Keratinocyte (primary cell): Measurements from ENCODE around the gene BHMT2. TPM values are rescaled to one million over a fixed set of nuclear protein-coding genes. Genes with fewer than 3 reads are reported as not detected.
A peak's percentile ranks its signal among the peaks of the same experiment; 100 is the strongest.

Experiments used
- DNase-seq: peaks from one replicate; pipeline ENCODE4 v3.0.0-alpha.2; 2011; ENCODE audit warnings: low read depth, missing footprints, low spot score
- FAIRE-seq: peaks from 2 replicates; lab custom pipeline; 2011; peaks lifted over from hg19 to GRCh38; lab: Jason Lieb, UNC
- H2AFZ ChIP-seq: 2 replicates; pipeline ENCODE4 v1.6.0; 2012; ENCODE audit warnings: low read length, control low read depth, inconsistent platforms; ENCODE audit not compliant: control insufficient read depth
- H3K27ac ChIP-seq: 2 replicates; pipeline ENCODE4 v1.5.1; 2011; ENCODE audit warnings: low read length; ENCODE audit not compliant: control insufficient read depth, insufficient read depth
- H3K27me3 ChIP-seq: 3 replicates; pipeline ENCODE4 v1.6.0; 2011; ENCODE audit warnings: low read length; ENCODE audit not compliant: control insufficient read depth, insufficient read depth; ENCODE audit errors: extremely low read depth
- H3K36me3 ChIP-seq, 2 experiments: 2 replicates in 1 of 2; 3 replicates in 1 of 2; pipeline ENCODE4 v1.5.1; 2011; ENCODE audit warnings: low read length in 2 of 2, mild to moderate bottlenecking in 1 of 2; ENCODE audit not compliant: control insufficient read depth in 2 of 2, insufficient read depth in 2 of 2; ENCODE audit errors: extremely low read depth in 1 of 2
- H3K4me1 ChIP-seq: 3 replicates; pipeline ENCODE4 v1.5.1; 2011; ENCODE audit warnings: low read length; ENCODE audit not compliant: control insufficient read depth, insufficient read depth; ENCODE audit errors: extremely low read depth
- H3K4me2 ChIP-seq: 3 replicates; pipeline ENCODE4 v1.6.0; 2011; ENCODE audit warnings: low read depth, low read length; ENCODE audit not compliant: control insufficient read depth, insufficient read depth; ENCODE audit errors: extremely low read depth
- H3K4me3 ChIP-seq, 3 experiments: fragments of 200-600 bp in 1 of 3; sonication (generic) in 1 of 3; 2 replicates in 2 of 3; 3 replicates in 1 of 3; pipeline ENCODE4 v1.5.1; 2011 to 2016; ENCODE audit warnings: low read length in 3 of 3, mild to moderate bottlenecking in 3 of 3, control low read depth in 2 of 3, inconsistent platforms in 1 of 3, low read depth in 1 of 3, mixed read lengths in 1 of 3, mixed run types in 1 of 3, moderate library complexity in 1 of 3; ENCODE audit not compliant: control insufficient read depth in 2 of 3, insufficient read depth in 2 of 3; ENCODE audit errors: extremely low read depth in 1 of 3
- H3K79me2 ChIP-seq: 2 replicates; pipeline ENCODE4 v1.6.0; 2012; ENCODE audit warnings: low read length; ENCODE audit not compliant: control insufficient read depth, insufficient read depth
- H3K9ac ChIP-seq: 3 replicates; pipeline ENCODE4 v1.6.0; 2011; ENCODE audit warnings: low read length; ENCODE audit not compliant: control insufficient read depth, insufficient read depth; ENCODE audit errors: extremely low read depth
- H3K9me1 ChIP-seq: 3 replicates; pipeline ENCODE4 v1.6.0; 2011; ENCODE audit warnings: low read length; ENCODE audit not compliant: control insufficient read depth, insufficient read depth; ENCODE audit errors: extremely low read depth
- H3K9me3 ChIP-seq: 2 replicates; pipeline ENCODE4 v1.5.1; 2012; ENCODE audit warnings: low read depth, low read length; ENCODE audit not compliant: control insufficient read depth
- H4K20me1 ChIP-seq: 3 replicates; pipeline ENCODE4 v1.6.0; 2011; ENCODE audit warnings: low read length; ENCODE audit not compliant: control insufficient read depth, insufficient read depth; ENCODE audit errors: extremely low read depth
- EZH2 ChIP-seq: IDR thresholded peaks from one replicate; pipeline ENCODE4 v1.6.1; 2012; ENCODE audit warnings: inconsistent platforms, mild to moderate bottlenecking, low read length, moderate library complexity
- dilution Hi-C: fragments of 300-500 bp; cut with MboI; formaldehyde crosslinking; loops from one replicate; pipeline ENCODE4 v1.7.0; 2020; ENCODE audit warnings: low sequenced_read_pairs; ENCODE audit not compliant: extremely low pct_ligation_motif_present
- polyA plus RNA-seq, 5 experiments: library from polyadenylated mRNA; depleted of rRNA in 3 of 5; stranded (reverse) in 3 of 5; stranded (forward) in 1 of 5; unstranded in 1 of 5; fragments of >200 nt; gene quantifications; 1 replicate in 1 of 5; 2 replicates in 3 of 5; 3 replicates in 1 of 5; pipeline versions ENCODE4 v1.2.1 to v1.2.3, GENCODE V29; 2011 to 2012; ENCODE audit warnings: missing spikeins in 2 of 5, low read depth in 1 of 5, low replicate concordance in 1 of 5
- TF ChIP-seq, protein P1 (sequence below), 3 experiments: IDR thresholded peaks in 1 of 3; conservative IDR thresholded peaks in 1 of 3; optimal IDR thresholded peaks in 1 of 3; 2 replicates in 2 of 3; 3 replicates in 1 of 3; pipeline versions ENCODE3 to v1.5.1; 2011; ENCODE audit warnings: low read length in 3 of 3, mild to moderate bottlenecking in 3 of 3, moderate library complexity in 2 of 3, control low read depth in 1 of 3, inconsistent platforms in 1 of 3; ENCODE audit not compliant: insufficient read depth in 2 of 3; ENCODE audit errors: extremely low read depth in 1 of 3

Gene BHMT2
- polyA plus RNA-seq, 1 donor (not counting 4 experiments of a cell fraction or from before 2014, with no cell fraction given): not detected

DNA sequence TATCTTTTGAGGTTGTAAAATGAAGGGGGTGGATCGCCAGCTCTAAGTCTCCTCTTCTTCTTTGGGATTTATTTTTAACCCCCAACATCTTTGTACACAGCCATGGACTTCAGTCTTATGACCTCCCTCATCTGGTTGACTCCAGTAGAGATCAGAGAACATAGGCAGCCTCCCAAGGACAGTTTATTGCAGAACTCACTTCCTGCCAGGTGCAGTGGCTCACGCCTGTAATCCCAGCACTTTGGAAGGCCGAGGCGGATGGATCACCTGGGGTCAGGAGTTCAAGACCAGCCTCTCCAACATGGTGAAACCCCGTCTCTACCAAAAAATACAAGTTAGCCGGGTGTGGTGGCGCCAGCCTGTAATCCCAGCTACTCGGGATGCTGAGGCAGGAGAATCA lies 39.2 kb downstream of the BHMT2 start:
- no peak for FAIRE-seq
- no peaks in the 10 kb centered on the region for H4K20me1 ChIP-seq

DNA sequence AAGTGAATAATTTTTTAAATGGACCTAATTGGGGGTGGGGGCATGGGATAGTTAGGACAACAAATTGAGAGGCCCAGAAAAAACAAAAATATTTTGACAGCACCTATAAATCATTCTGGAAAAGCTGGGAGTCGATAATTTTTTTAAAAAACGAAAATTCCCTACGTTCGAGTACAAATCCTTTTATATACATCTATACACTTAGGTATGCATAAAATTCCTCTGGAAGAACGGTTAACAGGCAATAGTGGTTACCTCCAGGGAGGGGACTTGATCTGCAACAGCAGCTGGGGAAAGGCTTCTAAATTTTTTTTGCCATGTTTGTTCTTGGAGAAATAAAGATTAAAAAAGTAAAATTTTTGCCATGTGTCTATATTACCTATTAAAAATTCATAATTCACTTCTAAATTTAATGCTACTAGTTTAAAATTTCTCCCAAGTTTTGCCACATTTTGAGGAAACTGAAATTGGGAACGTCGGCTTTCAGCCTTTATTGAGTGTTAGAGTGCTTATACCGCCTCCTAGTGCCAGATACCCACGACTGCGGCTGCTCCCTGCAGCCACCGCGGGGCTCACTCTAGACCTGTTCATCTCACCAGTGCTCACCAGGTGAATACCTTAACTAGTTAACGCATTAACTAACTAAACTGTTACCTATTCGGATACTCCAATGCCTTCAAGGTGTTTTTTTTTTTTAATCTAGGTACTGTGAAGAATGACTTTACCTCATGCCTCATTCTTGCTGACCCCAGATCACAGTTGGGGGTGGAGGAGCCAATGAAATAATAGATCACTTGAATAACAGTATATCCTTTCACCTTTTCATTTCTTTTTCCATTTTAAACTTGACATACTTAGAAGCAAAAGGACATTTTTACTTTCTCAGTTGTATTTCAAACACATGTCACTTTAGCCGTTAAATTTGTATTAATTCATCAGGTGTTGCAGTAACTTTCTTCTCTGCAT lies 40.2 kb downstream of the BHMT2 start:
- no peak for DNase-seq

More for the DNA sequence above, 39.2 kb downstream of the BHMT2 start:
- Histone ChIP-seq H3K36me3 (no peaks in the 10 kb centered on the region), H2AFZ (no peak overlapping the region), H3K9me1 (no peaks in the 10 kb centered on the region), H3K9ac (no peak overlapping the region), H3K4me2 (no peak overlapping the region), H3K27ac (no peak overlapping the region), H3K9me3 (no peaks in the 10 kb centered on the region), H3K27me3 (peaks cover 32% of the 10 kb centered on the region), H3K79me2 (no peaks in the 10 kb centered on the region), H3K4me3 (no peak overlapping the region), H3K4me1 (no peaks in the 10 kb centered on the region)
- no peak for TF ChIP-seq EZH2
- TF ChIP-seq, protein P1, sequence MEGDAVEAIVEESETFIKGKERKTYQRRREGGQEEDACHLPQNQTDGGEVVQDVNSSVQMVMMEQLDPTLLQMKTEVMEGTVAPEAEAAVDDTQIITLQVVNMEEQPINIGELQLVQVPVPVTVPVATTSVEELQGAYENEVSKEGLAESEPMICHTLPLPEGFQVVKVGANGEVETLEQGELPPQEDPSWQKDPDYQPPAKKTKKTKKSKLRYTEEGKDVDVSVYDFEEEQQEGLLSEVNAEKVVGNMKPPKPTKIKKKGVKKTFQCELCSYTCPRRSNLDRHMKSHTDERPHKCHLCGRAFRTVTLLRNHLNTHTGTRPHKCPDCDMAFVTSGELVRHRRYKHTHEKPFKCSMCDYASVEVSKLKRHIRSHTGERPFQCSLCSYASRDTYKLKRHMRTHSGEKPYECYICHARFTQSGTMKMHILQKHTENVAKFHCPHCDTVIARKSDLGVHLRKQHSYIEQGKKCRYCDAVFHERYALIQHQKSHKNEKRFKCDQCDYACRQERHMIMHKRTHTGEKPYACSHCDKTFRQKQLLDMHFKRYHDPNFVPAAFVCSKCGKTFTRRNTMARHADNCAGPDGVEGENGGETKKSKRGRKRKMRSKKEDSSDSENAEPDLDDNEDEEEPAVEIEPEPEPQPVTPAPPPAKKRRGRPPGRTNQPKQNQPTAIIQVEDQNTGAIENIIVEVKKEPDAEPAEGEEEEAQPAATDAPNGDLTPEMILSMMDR (optimal IDR thresholded peaks at IDR 0.05 in 1 of 3, IDR thresholded peaks at IDR 0.05 in 1 of 3, conservative IDR thresholded peaks at IDR 0.05 in 1 of 3; ENCODE audit: extremely low read depth in 1 of 3, insufficient read depth in 2 of 3, low read length in 3 of 3): no peak
- dilution Hi-C loops: no loop called here
- DNase-seq: no peak

More for the DNA sequence above, 40.2 kb downstream of the BHMT2 start:
- Histone ChIP-seq H3K4me2 (no peak overlapping the region), H3K4me1 (no peaks in the 10 kb centered on the region), H3K9me1 (no peaks in the 10 kb centered on the region), H3K27ac (no peak overlapping the region), H4K20me1 (no peaks in the 10 kb centered on the region), H3K27me3 (peaks cover 36% of the 10 kb centered on the region), H2AFZ (no peak overlapping the region), H3K36me3 (no peaks in the 10 kb centered on the region), H3K9me3 (no peaks in the 10 kb centered on the region), H3K79me2 (no peaks in the 10 kb centered on the region), H3K9ac (no peak overlapping the region), H3K4me3 (no peak overlapping the region)
- no peak for TF ChIP-seq EZH2
- TF ChIP-seq, protein P1 (optimal IDR thresholded peaks at IDR 0.05 in 1 of 3, IDR thresholded peaks at IDR 0.05 in 1 of 3, conservative IDR thresholded peaks at IDR 0.05 in 1 of 3; ENCODE audit: extremely low read depth in 1 of 3, insufficient read depth in 2 of 3, low read length in 3 of 3): peak; percentile 57 to 63 (median 63)
- dilution Hi-C loops: no loop called here
- FAIRE-seq: no peak
